HuH-7 (cell line): ENCODE results near the gene RNF169.
"Not testable (repeated sequence)": the region's sequence is repeated elsewhere in the genome, so short reads cannot be mapped to it uniquely, and the experiment has no call there.

ENCODE experiments used
- DNase-seq: peaks from one replicate; pipeline ENCODE4 v3.0.0; 2011; ENCODE audit warnings: low spot score

The RNF169 gene

GRCh38 chr11:74730571-74731260, 17.9 kb upstream of the RNF169 start:
- no peak for DNase-seq

- no peak for DNase-seq
Observed at GRCh38 chr11:74731301-74732094, 17.2 kb upstream of the RNF169 start, which contains the start of gene CHRDL2. TSS of gene CHRDL2 (minus strand) at chr11:74731426. CDS start at chr11:74730888, 538 bp downstream.

GRCh38 chr11:74734559-74734925, 14.1 kb upstream of the RNF169 start:
- DNase-seq: no peak

GRCh38 chr11:74735365-74735928, 13.2 kb upstream of the RNF169 start:
- DNase-seq: no peak

GRCh38 chr11:74736031-74736430, 12.6 kb upstream of the RNF169 start:
- DNase-seq: no peak

GRCh38 chr11:74739546-74740270, 8.9 kb upstream of the RNF169 start:
- DNase-seq: peak; percentile 80

GRCh38 chr11:74742070-74742469, 6.6 kb upstream of the RNF169 start:
- no peak for DNase-seq

- no peak for DNase-seq
Observed at GRCh38 chr11:74743640-74744039, 5.0 kb upstream of the RNF169 start.

- no peak for DNase-seq
Observed at GRCh38 chr11:74744277-74744676, 4.4 kb upstream of the RNF169 start.

- no peak for DNase-seq
Observed at GRCh38 chr11:74746868-74747267, 1.8 kb upstream of the RNF169 start.

- DNase-seq: peak; percentile 65
Observed at GRCh38 chr11:74749127-74749964, 697 bp downstream of the RNF169 start.

GRCh38 chr11:74749965-74750296, 1.3 kb downstream of the RNF169 start:
- no peak for DNase-seq

GRCh38 chr11:74750598-74750997, 1.9 kb downstream of the RNF169 start:
- not testable (repeated sequence) for DNase-seq

GRCh38 chr11:74751303-74751702, 2.7 kb downstream of the RNF169 start:
- no peak for DNase-seq

- DNase-seq: no peak
Observed at GRCh38 chr11:74754507-74755252, 6.0 kb downstream of the RNF169 start.

GRCh38 chr11:74755395-74755995, 6.8 kb downstream of the RNF169 start:
- DNase-seq: no peak

- DNase-seq: no peak
Observed at GRCh38 chr11:74756571-74756970, 7.9 kb downstream of the RNF169 start.

- no peak for DNase-seq
Observed at GRCh38 chr11:74766905-74767304, 18.3 kb downstream of the RNF169 start.

GRCh38 chr11:74768172-74768651, 19.6 kb downstream of the RNF169 start:
- DNase-seq: not testable (repeated sequence)

GRCh38 chr11:74769055-74769707, 20.5 kb downstream of the RNF169 start:
- DNase-seq: no peak
